Neuronal stem cell (in vitro differentiated cells): Measurements from ENCODE around the gene MTHFSD.

Experiments
- DNase-seq: peaks from one replicate; pipeline ENCODE4 v3.0.0-alpha.2; 2013; ENCODE audit warnings: low spot score
- H2AFZ ChIP-seq: one replicate; pipeline ENCODE4 v1.6.1; 2013; ENCODE audit warnings: mild to moderate bottlenecking, low read length, inconsistent platforms
- H2AK5ac ChIP-seq: 2 replicates; pipeline ENCODE4 v1.6.1; 2013; ENCODE audit warnings: low read depth, mild to moderate bottlenecking, inconsistent platforms, low read length, moderate library complexity, mixed read lengths
- H2BK120ac ChIP-seq: 2 replicates; pipeline ENCODE4 v1.6.1; 2013; ENCODE audit warnings: low read depth, mild to moderate bottlenecking, inconsistent platforms, low read length, moderate library complexity, mixed read lengths
- H2BK12ac ChIP-seq: one replicate; pipeline ENCODE4 v1.6.1; 2013; ENCODE audit warnings: low read length, inconsistent platforms
- H2BK15ac ChIP-seq: 2 replicates; pipeline ENCODE4 v1.6.1; 2013; ENCODE audit warnings: mild to moderate bottlenecking, low read length, inconsistent platforms, mixed read lengths
- H2BK5ac ChIP-seq: one replicate; pipeline ENCODE4 v1.6.1; 2013; ENCODE audit warnings: inconsistent platforms, mild to moderate bottlenecking, low read length, moderate library complexity
- H3K14ac ChIP-seq: one replicate; pipeline ENCODE4 v1.6.1; 2013; ENCODE audit warnings: low read length, inconsistent platforms
- H3K18ac ChIP-seq: 2 replicates; pipeline ENCODE4 v1.6.1; 2013; ENCODE audit warnings: low read length, inconsistent platforms
- H3K23ac ChIP-seq: 2 replicates; pipeline ENCODE4 v1.6.1; 2013; ENCODE audit warnings: low read depth, mild to moderate bottlenecking, mixed read lengths, low read length, inconsistent platforms; ENCODE audit not compliant: poor library complexity
- H3K27ac ChIP-seq: replicated peaks from 3 replicates; pipeline ENCODE4 v1.5.1; 2013; ENCODE audit warnings: low read length, inconsistent platforms
- H3K27me3 ChIP-seq, 3 experiments: 2 replicates each; pipeline ENCODE4 v1.6.1; 2013; ENCODE audit warnings: low read length in 3 of 3, mild to moderate bottlenecking in 2 of 3, inconsistent platforms in 1 of 3, low read depth in 1 of 3, mixed read lengths in 1 of 3, moderate library complexity in 1 of 3; ENCODE audit not compliant: control insufficient read depth in 3 of 3, insufficient read depth in 3 of 3
- H3K36me3 ChIP-seq, 2 donors: replicated peaks in 1 of 2; 2 replicates each; pipeline ENCODE4 v1.6.1; 2013; ENCODE audit warnings: low read length in 2 of 2; ENCODE audit not compliant: control insufficient read depth in 2 of 2, insufficient read depth in 2 of 2
- H3K4ac ChIP-seq: 2 replicates; pipeline ENCODE4 v1.6.1; 2013; ENCODE audit warnings: inconsistent platforms, mild to moderate bottlenecking, low read length, moderate library complexity
- H3K4me1 ChIP-seq, 2 donors: 1 replicate in 1 of 2; 2 replicates in 1 of 2; pipeline ENCODE4 v1.6.1; 2013; ENCODE audit warnings: low read length in 2 of 2, low read depth in 1 of 2; ENCODE audit not compliant: control insufficient read depth in 2 of 2, insufficient read depth in 1 of 2
- H3K4me2 ChIP-seq: one replicate; pipeline ENCODE4 v1.6.1; 2013; ENCODE audit warnings: mild to moderate bottlenecking, low read length, inconsistent platforms; ENCODE audit not compliant: insufficient read depth, poor library complexity, severe bottlenecking
- H3K4me3 ChIP-seq, 2 donors: 2 replicates each; pipeline ENCODE4 v1.5.1; 2013; ENCODE audit warnings: low read length in 2 of 2, mild to moderate bottlenecking in 2 of 2, inconsistent platforms in 1 of 2, moderate library complexity in 1 of 2
- H3K79me1 ChIP-seq: one replicate; pipeline ENCODE4 v1.6.1; 2013; ENCODE audit warnings: low read depth, mild to moderate bottlenecking, inconsistent platforms, low read length, moderate library complexity
- H3K9ac ChIP-seq: one replicate; pipeline ENCODE4 v1.6.1; 2013; ENCODE audit warnings: mild to moderate bottlenecking, low read depth, low read length, inconsistent platforms; ENCODE audit not compliant: poor library complexity
- H3K9me3 ChIP-seq, 2 donors: replicated peaks in 1 of 2; 2 replicates each; pipeline versions ENCODE3 to v1.6.1; 2013; ENCODE audit warnings: low read length in 2 of 2, mild to moderate bottlenecking in 2 of 2, inconsistent platforms in 1 of 2, low read depth in 1 of 2, mixed read lengths in 1 of 2, moderate library complexity in 1 of 2; ENCODE audit not compliant: control insufficient read depth in 2 of 2, insufficient read depth in 1 of 2
- H4K8ac ChIP-seq: one replicate; pipeline ENCODE4 v1.6.1; 2013; ENCODE audit warnings: low read depth, mild to moderate bottlenecking, inconsistent platforms, low read length, moderate library complexity
- H4K91ac ChIP-seq: one replicate; pipeline ENCODE4 v1.6.1; 2013; ENCODE audit warnings: low read length, low read depth, mild to moderate bottlenecking, inconsistent platforms; ENCODE audit not compliant: poor library complexity
- WGBS, 2 donors: extraction: QIAGEN DNeasy Blood & Tissue Kit; methylation state at CpG; one replicate each; pipeline ENCODE4 v1.1.7; 2013; ENCODE audit warnings: missing lambda C conversion rate in 2 of 2, mixed read lengths in 1 of 2; ENCODE audit not compliant: insufficient read length in 2 of 2, insufficient replicate concordance in 1 of 2; ENCODE audit errors: extremely low coverage in 2 of 2; 5-methylcytosine and 5-hydroxymethylcytosine counted together

The MTHFSD gene

DNA sequence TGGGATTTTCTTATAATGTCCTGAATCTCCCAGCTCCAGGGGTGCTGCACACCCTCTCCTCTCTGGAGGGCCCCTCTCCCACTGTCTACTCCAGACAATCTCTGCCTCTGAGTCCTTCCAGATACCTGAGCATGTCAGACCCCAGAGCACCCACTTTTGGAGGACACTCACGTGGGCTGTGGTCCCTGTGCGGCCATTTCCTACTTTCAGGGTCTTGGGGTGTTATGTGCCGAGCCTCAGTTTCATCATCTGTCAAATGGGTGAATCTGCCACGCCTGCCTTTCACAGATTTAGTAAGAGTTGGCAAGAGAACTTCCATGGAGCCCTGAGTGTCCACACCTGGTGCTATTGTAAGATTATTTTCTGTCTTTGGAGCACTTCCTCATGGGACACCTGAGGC, 19.6 kb upstream of the MTHFSD start:
- DNase-seq: no peak
- Histone ChIP-seq H3K9ac (no peak overlapping the region), H3K27ac (no peak overlapping the region), H3K4me3 (no peak overlapping the region), H2BK12ac (no peak overlapping the region), H2BK5ac (no peak overlapping the region), H3K23ac (no peak overlapping the region), H3K18ac (no peak overlapping the region), H2BK15ac (no peak overlapping the region), H3K4ac (no peak overlapping the region), H3K14ac (no peak overlapping the region), H3K79me1 (no peaks in the 10 kb centered on the region), H3K4me2 (no peak overlapping the region), H2AFZ (no peak overlapping the region), H3K9me3 (peaks cover 0 to 1% of the 10 kb centered on the region in 2 donors), H3K27me3 (peaks cover 68 to 100% (median 93%) of the 10 kb centered on the region in 3 experiments), H3K4me1 (peaks cover 0 to 18% of the 10 kb centered on the region in 2 donors), H4K91ac (no peak overlapping the region), H3K36me3 (no peaks in the 10 kb centered on the region), H2BK120ac (no peak overlapping the region), H2AK5ac (no peak overlapping the region), H4K8ac (no peak overlapping the region)
- WGBS, 2 donors: no CpG with 5 or more reads among the region's 4 CpGs

GRCh38 chr16:86573646-86574508, 18.8 kb upstream of the MTHFSD start:
- no CpG with 5 or more reads among the region's 13 CpGs for WGBS, 2 donors
- Histone ChIP-seq H3K9ac (no peak overlapping the region), H3K4me3 (no peak overlapping the region), H2AK5ac (no peak overlapping the region), H3K14ac (no peak overlapping the region), H3K27ac (no peak overlapping the region), H3K79me1 (no peaks in the 10 kb centered on the region), H3K4ac (no peak overlapping the region), H3K4me1 (peaks cover 0 to 17% of the 10 kb centered on the region in 2 donors), H2AFZ (no peak overlapping the region), H3K23ac (no peak overlapping the region), H2BK15ac (no peak overlapping the region), H3K4me2 (no peak overlapping the region), H2BK5ac (no peak overlapping the region), H2BK120ac (no peak overlapping the region), H2BK12ac (no peak overlapping the region), H3K36me3 (no peaks in the 10 kb centered on the region), H4K91ac (no peak overlapping the region), H3K18ac (no peak overlapping the region), H3K9me3 (peaks cover 0 to 1% of the 10 kb centered on the region in 2 donors), H4K8ac (no peak overlapping the region), H3K27me3 (peaks cover 63 to 100% (median 90%) of the 10 kb centered on the region in 3 experiments)
- DNase-seq: no peak

DNA sequence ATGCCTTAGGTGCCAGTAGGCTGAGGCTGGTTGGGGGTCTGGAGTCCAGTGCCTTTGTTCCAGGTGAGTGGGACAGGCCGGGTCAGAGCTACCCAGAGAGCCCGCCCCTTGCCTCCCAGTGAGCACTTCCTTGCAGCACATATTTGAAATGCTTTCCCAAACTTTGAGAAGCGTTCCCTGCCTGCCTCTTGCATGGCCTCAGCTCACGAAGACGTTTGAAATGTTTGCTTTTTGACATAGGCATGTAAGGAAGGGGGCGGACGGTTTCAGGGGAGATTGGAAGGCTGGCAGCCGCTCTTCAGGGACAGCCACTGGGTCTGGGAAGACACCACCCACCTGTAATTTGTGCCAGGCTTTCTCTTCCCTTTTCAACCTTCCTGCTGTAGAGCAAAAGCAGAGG, 18.2 kb upstream of the MTHFSD start:
- Histone ChIP-seq H3K14ac (no peak overlapping the region), H3K23ac (no peak overlapping the region), H2BK12ac (no peak overlapping the region), H2AK5ac (peak overlapping the region; percentile 22), H3K9me3 (peaks cover 0 to 1% of the 10 kb centered on the region in 2 donors), H3K27me3 (peaks cover 63 to 100% (median 90%) of the 10 kb centered on the region in 3 experiments), H3K4me3 (no peak overlapping the region), H2BK15ac (no peak overlapping the region), H3K4me1 (peaks cover 0 to 17% of the 10 kb centered on the region in 2 donors), H3K27ac (no peak overlapping the region), H4K8ac (no peak overlapping the region), H2BK5ac (no peak overlapping the region), H4K91ac (no peak overlapping the region), H2AFZ (no peak overlapping the region), H3K18ac (peak overlapping the region; percentile 33), H3K79me1 (no peaks in the 10 kb centered on the region), H3K4ac (no peak overlapping the region), H3K9ac (no peak overlapping the region), H3K4me2 (no peak overlapping the region), H2BK120ac (no peak overlapping the region), H3K36me3 (no peaks in the 10 kb centered on the region)
- no CpG with 5 or more reads among the region's 8 CpGs for WGBS, 2 donors
- no peak for DNase-seq

DNA sequence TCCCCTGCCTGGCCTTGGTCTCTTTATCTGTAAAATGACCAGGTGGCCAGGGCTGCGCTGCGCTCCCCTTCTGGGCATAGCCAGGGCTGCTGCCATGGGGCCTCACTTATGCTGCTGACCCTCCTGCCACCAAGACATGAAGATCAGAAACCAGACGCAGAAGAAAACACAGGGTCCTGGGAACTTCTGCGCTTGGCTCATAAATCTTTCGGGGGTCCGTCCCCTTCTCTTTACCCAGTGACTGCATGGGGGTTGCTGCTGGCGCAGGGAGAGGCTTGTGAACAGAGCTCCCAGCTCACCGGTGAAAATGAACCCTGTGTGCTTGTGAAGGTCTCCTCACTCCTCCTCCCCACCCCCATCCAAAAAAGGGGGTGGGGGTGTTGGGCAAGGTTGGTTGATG, 17.6 kb upstream of the MTHFSD start:
- H3K4me1 ChIP-seq: peaks cover 0 to 15% of the 10 kb centered on the region in 2 donors
- H2AK5ac ChIP-seq: peak overlapping the region; percentile 22
- H3K79me1 ChIP-seq: no peaks in the 10 kb centered on the region
- H2BK12ac ChIP-seq: no peak overlapping the region
- H3K27me3 ChIP-seq: peaks cover 63 to 100% (median 90%) of the 10 kb centered on the region in 3 experiments
- WGBS, 2 donors: no CpG with 5 or more reads among the region's 8 CpGs
- H3K4ac ChIP-seq: no peak overlapping the region
- H2AFZ ChIP-seq: no peak overlapping the region
- no peak overlapping the region for H3K23ac ChIP-seq
- no peak overlapping the region for H4K91ac ChIP-seq
- DNase-seq: no peak
- no peak overlapping the region for H3K4me3 ChIP-seq
- H4K8ac ChIP-seq: no peak overlapping the region
- no peak overlapping the region for H3K4me2 ChIP-seq
- H3K36me3 ChIP-seq: no peaks in the 10 kb centered on the region
- H2BK120ac ChIP-seq: no peak overlapping the region
- H3K27ac ChIP-seq: no peak overlapping the region
- H3K18ac ChIP-seq: no peak overlapping the region
- H2BK5ac ChIP-seq: no peak overlapping the region
- H3K9ac ChIP-seq: no peak overlapping the region
- peaks cover 0 to 1% of the 10 kb centered on the region in 2 donors for H3K9me3 ChIP-seq
- no peak overlapping the region for H3K14ac ChIP-seq
- H2BK15ac ChIP-seq: no peak overlapping the region
